K562 (cell line): ENCODE measurements around the gene SLC26A5. TPM values are rescaled to one million over a fixed set of nuclear protein-coding genes. Genes with fewer than 3 reads are reported as not detected.

ENCODE experiments used
- AFF1 ChIP-seq, 2 experiments: fragments of 450-650 bp; IDR thresholded peaks; 2 replicates each; pipeline ENCODE4 v1.6.1; 2018; ENCODE audit warnings: mild to moderate bottlenecking in 2 of 2, low read depth in 1 of 2; ENCODE audit not compliant: partially characterized antibody in 2 of 2
- CHD2 ChIP-seq: IDR thresholded peaks from 2 replicates; pipeline ENCODE4 v1.6.1; 2011; ENCODE audit warnings: low read depth, low read length
- DDX20 ChIP-seq: fragments of 450-650 bp; IDR thresholded peaks from 2 replicates; pipeline ENCODE4 v1.6.1; 2016; ENCODE audit warnings: missing genetic modification characterization, low read depth, mild to moderate bottlenecking, missing compliant biosample characterization, moderate library complexity
- E2F1 ChIP-seq: sonication (generic); formaldehyde crosslinking; IDR thresholded peaks from 2 replicates; pipeline ENCODE4 v1.8.1; 2023; ENCODE audit warnings: mild to moderate bottlenecking, missing genetic modification reagents, moderate library complexity
- ETS2 ChIP-seq: IDR thresholded peaks from 2 replicates; pipeline ENCODE4 v1.6.1; 2016; ENCODE audit warnings: borderline replicate concordance, missing genetic modification characterization, mild to moderate bottlenecking, moderate library complexity, missing compliant biosample characterization; ENCODE audit not compliant: poor library complexity, severe bottlenecking
- FOXA3 ChIP-seq, 2 experiments: fragments of 450-650 bp in 1 of 2; sonication (generic) in 1 of 2; formaldehyde crosslinking; IDR thresholded peaks in 1 of 2; conservative IDR thresholded peaks in 1 of 2; 2 replicates each; pipeline versions ENCODE4 v1.4.0 to v1.8.0; 2020 to 2022; ENCODE audit warnings: mild to moderate bottlenecking in 2 of 2, missing genetic modification reagents in 1 of 2
- FOXK2 ChIP-seq, 2 experiments: fragments of 450-650 bp; IDR thresholded peaks in 1 of 2; conservative IDR thresholded peaks in 1 of 2; 2 replicates each; pipeline ENCODE4 v1.6.1; 2016; ENCODE audit warnings: low read depth in 2 of 2, mild to moderate bottlenecking in 1 of 2
- NFIX ChIP-seq: fragments of 250-450 bp; sonication (Bioruptor Pico); IDR thresholded peaks from 2 replicates; pipeline ENCODE4 v1.4.0; 2020; ENCODE audit warnings: low read depth, mild to moderate bottlenecking, moderate library complexity
- NONO ChIP-seq, 2 experiments: fragments of 200-400 bp in 1 of 2; fragments of 450-650 bp in 1 of 2; formaldehyde crosslinking in 1 of 2; IDR thresholded peaks; 2 replicates each; pipeline ENCODE4 v1.6.1; 2017; ENCODE audit warnings: low read depth in 2 of 2, mild to moderate bottlenecking in 2 of 2, moderate library complexity in 2 of 2, low read length in 1 of 2
- PHB ChIP-seq: fragments of 250-450 bp; sonication (Bioruptor Pico); IDR thresholded peaks from 2 replicates; pipeline ENCODE4 v1.5.0; 2021
- POU5F1 ChIP-seq: fragments of 150-350 bp; IDR thresholded peaks from 2 replicates; pipeline ENCODE4 v1.6.1; 2014; ENCODE audit warnings: borderline replicate concordance, low read length, low read depth, mild to moderate bottlenecking; ENCODE audit not compliant: partially characterized antibody
- RBM25 ChIP-seq: fragments of 200-400 bp; formaldehyde crosslinking; IDR thresholded peaks from 2 replicates; pipeline ENCODE4 v1.6.1; 2018; ENCODE audit warnings: low read length, low read depth, moderate library complexity; ENCODE audit not compliant: severe bottlenecking
- SFPQ ChIP-seq: fragments of 200-400 bp; formaldehyde crosslinking; IDR thresholded peaks from 2 replicates; pipeline ENCODE4 v1.6.1; 2017; ENCODE audit warnings: mild to moderate bottlenecking, low read depth, low read length, moderate library complexity
- STAT5A ChIP-seq: IDR thresholded peaks from 2 replicates; pipeline ENCODE4 v1.6.1; 2012; ENCODE audit warnings: low read length, inconsistent platforms, borderline replicate concordance
- TFAP4 ChIP-seq: sonication (generic); formaldehyde crosslinking; IDR thresholded peaks from 2 replicates; pipeline ENCODE4 v1.8.0; 2022; ENCODE audit warnings: missing genetic modification reagents, mild to moderate bottlenecking, moderate library complexity, borderline replicate concordance
- ZNF57 ChIP-seq: fragments of 450-650 bp; formaldehyde crosslinking; IDR thresholded peaks from 2 replicates; pipeline ENCODE4 v1.4.0; 2020; ENCODE audit warnings: mild to moderate bottlenecking, moderate library complexity
- ZNF695 ChIP-seq: fragments of 450-650 bp; formaldehyde crosslinking; IDR thresholded peaks from 2 replicates; pipeline ENCODE4 v1.4.0; 2020; ENCODE audit warnings: mild to moderate bottlenecking, moderate library complexity
- polyA plus RNA-seq, 8 experiments: library from polyadenylated mRNA; depleted of rRNA in 4 of 8; stranded (reverse) in 5 of 8; unstranded in 3 of 8; fragments of >200 nt; fragmentation: Nextera tagmentation in 2 of 8; fragmentation: Illumina TruSeq in 1 of 8; extraction: Ambion mirVana in 2 of 8; extraction: Trizol in 1 of 8; gene quantifications; 2 replicates each; pipeline versions ENCODE4 v1.2.1 to v1.2.3, GENCODE V29; 2011 to 2014; ENCODE audit warnings: inconsistent platforms in 1 of 8, missing spikeins in 1 of 8
- total RNA-seq, 7 experiments: library from RNA; depleted of rRNA in 6 of 7; stranded (reverse); fragments of >200 nt in 6 of 7; fragmentation: Illumina TruSeq in 2 of 7; extraction: Trizol in 2 of 7; gene quantifications; 2 replicates each; pipeline versions ENCODE4 v1.2.1 to v1.2.3, GENCODE V29; 2011 to 2021; ENCODE audit warnings: low replicate concordance in 1 of 7

Gene SLC26A5
- total and polyA plus RNA-seq, 9 of the 15 experiments (the other 6 are each of a cell fraction or from before 2014, with no cell fraction given), result not detected

- TF ChIP-seq TFAP4 (CRISPR knock-in tag) (peak; percentile 69; the same call in 1 of the 2 replicates), ZNF57 (CRISPR knock-in tag) (no peak), POU5F1 (no peak), STAT5A (peak; percentile 43; the same call in 1 of the 2 replicates), FOXK2 (conservative IDR thresholded peaks at IDR 0.05 in 1 of 2, IDR thresholded peaks at IDR 0.05 in 1 of 2; ENCODE audit: low read depth in 2 of 2) (peak; percentile 62 to 79; a peak in 2 of 4 replicates), RBM25 (no peak), CHD2 (no peak), AFF1 (IDR thresholded peaks at IDR 0.05; ENCODE audit: low read depth in 1 of 2, partially characterized antibody in 2 of 2) (peak in 1 of 2 experiments; percentile 87), FOXA3 (CRISPR knock-in tag; conservative IDR thresholded peaks at IDR 0.05 in 1 of 2, IDR thresholded peaks at IDR 0.05 in 1 of 2) (0 out of 4 replicates have a peak, but pooled peaks of 1 of the 2 experiments have one; percentile 60), SFPQ (no peak), DDX20 (tag) (no peak), E2F1 (CRISPR knock-in tag) (no peak; the same call in 1 of the 2 replicates), ETS2 (tag) (no peak), NONO (IDR thresholded peaks at IDR 0.05; ENCODE audit: low read depth in 2 of 2, low read length in 1 of 2) (peak in 1 of 2 experiments; percentile 63; a peak in 1 of 4 replicates), NFIX (no peak), PHB (CRISPR knock-in tag) (no peak), ZNF695 (0 out of 2 replicates have a peak, but pooled peaks have one; percentile 20)
Measured at GRCh38 chr7:103344453-103345149, 101.4 kb downstream of the SLC26A5 start, which contains the start of gene DNAJC2 (continued).
